HuH-7.5 (cell line): ENCODE measurements around the gene UTRN.

Experiments used
- DNase-seq: peaks from one replicate; pipeline ENCODE4 v3.0.0; 2011; ENCODE audit warnings: low spot score

UTRN gene

DNA sequence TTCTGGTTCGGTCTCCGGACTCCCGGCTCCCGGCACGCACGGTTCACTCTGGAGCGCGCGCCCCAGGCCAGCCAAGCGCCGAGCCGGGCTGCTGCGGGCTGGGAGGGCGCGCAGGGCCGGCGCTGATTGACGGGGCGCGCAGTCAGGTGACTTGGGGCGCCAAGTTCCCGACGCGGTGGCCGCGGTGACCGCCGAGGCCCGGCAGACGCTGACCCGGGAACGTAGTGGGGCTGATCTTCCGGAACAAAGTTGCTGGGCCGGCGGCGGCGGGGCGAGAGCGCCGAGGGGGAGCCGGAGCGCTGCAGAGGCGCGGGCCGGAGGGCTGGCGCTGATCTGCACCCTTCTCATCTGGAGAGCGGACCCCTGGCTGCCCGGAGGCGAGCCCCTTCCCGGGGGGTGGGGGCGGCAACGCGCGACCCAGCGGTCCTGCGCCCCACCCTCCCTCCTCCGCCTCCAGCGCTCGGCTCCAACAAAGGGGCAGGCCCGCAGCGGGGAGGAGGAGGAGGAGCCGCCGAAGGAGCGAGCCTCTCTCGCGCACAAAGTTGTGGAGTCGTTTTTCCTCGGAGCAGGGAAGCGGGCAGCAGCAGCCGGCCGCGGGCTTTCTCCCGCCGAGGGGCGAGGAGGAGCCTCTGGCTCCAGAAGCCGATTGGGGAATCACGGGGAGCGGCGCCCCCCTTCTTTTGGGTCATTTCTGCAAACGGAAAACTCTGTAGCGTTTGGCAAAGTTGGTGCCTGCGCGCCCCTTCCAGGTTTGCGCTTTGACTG lies at the start of gene UTRN:
TSS of gene UTRN (plus strand) at position 553 of the 765 bp plus-strand sequence. CDS start 6,494 bp downstream, outside the sequence.
- DNase-seq, result peak; percentile 69

DNA sequence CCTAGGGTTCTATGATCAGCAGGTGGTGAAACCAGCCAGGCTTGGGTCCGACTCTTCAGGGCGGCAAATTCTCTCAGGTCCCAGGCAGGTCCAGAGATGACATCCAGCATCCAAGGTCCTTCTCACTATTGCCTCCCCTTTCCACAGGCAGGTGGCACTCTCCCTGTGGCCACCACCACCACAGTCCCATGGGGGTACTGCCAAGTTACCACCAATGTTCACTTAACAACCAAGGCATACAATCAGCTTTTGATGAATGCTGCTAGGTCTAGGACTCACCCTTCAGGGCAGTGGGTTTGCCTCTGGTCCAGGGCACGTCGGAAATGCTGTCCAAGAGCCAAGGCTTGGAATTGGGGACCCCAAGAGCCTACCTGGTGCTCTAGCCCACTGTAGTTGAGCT lies 40.4 kb upstream of the UTRN start:
- DNase-seq, result no peak

DNA sequence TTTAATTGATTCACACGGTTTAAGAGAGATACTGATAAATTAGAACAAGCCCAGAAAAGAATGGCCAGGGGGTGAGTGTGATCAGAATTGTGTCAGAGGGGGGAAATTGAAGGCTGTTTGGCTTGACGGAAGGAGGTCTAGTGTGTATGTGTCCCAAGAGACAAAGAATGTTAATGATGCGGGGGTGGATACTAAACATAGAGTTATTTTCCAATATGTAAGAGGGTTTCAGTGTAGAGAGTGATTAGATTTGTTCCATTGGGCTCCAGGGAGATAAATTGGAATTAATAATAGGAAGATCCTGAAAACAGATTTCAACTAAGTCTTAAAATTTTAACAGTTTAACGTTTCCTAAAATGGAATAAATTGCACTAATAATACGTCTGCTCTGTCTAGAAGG lies 38.1 kb upstream of the UTRN start:
- DNase-seq, result no peak

- DNase-seq, result no peak
These were observed 37.1 kb upstream of the UTRN start for GRCh38 chr6:144248003-144248402.

GRCh38 chr6:144248476-144249301 lies 36.4 kb upstream of the UTRN start:
- no peak for DNase-seq

- DNase-seq, result no peak
These were observed 34.9 kb upstream of the UTRN start for GRCh38 chr6:144250276-144250675.

GRCh38 chr6:144252259-144252658 lies 32.9 kb upstream of the UTRN start:
- no peak for DNase-seq

DNA sequence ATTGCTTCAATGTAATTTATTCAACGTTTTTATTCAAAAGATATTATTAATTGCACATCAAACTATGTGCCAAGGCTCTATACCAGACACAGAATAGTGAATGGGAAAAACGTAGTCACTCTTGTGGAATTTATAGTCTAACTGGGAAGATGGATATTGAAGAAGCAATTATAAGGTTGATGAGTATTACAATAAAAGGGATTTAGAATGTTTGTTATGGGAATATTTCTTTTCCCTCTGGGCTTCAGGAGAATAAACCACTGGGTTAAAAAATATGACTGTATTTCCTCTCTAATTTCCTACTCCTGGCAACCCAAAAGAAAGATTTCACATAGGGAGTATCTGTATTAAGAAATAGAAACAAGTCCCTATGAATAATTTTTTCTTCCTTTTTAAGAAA lies 25.1 kb upstream of the UTRN start:
- DNase-seq, result no peak

- DNase-seq, result no peak
These were observed 22.4 kb upstream of the UTRN start for GRCh38 chr6:144262470-144263369.

DNA sequence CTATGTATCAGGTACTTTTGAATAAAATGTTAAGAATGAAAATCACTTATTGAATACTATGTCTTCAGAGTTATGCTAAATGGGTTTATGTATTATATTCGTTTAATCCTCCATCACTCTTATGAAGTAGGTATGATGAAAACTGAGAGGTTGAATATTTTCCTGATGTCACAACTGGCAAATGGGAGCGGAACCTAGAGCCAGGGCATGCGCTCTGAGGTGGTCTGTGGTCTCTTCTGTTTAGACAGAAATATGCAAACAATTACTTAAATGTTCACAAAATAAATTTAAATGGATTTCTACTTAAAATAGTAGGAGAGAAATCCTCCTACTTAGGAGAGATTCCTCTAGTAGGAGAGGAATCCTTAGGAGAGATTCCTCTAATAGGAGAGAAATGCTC lies 21.3 kb upstream of the UTRN start:
- DNase-seq, result no peak

- no peak for DNase-seq
These were observed 20.7 kb upstream of the UTRN start for GRCh38 chr6:144264270-144265060.

DNA sequence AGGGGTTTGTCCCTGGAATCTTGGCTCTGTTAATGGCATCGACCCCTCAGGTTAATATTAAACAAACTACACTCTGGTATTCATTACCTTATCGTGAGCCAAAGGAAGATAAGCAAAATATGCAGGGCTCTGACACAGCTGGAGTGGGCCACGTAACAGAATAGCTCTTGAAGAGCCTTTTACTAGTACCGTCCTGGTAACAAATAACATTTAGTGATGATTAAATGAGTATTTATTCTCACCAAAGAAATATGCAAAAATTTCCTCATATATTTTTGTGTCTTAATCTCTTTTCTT lies 20.1 kb upstream of the UTRN start:
- no peak for DNase-seq

DNA sequence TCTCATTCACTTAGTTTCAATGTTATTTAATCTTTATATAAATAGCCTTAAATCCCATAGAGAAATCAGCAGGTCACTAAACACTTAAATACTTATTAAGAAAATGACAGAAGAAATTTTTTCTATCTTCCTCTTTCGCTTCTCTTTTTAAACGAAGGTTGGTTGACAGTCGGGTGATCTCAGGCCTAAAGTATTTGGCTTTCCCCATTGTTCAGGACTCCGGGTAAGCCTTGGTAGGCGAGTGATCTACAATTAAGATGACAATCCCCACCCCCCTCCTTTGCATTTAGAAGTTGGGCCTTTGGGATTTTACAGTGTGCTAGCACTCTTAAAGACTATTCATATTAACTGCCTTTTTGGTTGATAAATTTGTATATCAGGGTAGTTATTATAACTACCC lies 19.7 kb upstream of the UTRN start:
- DNase-seq, result no peak

GRCh38 chr6:144266091-144266649 lies 19.0 kb upstream of the UTRN start:
- no peak for DNase-seq

DNA sequence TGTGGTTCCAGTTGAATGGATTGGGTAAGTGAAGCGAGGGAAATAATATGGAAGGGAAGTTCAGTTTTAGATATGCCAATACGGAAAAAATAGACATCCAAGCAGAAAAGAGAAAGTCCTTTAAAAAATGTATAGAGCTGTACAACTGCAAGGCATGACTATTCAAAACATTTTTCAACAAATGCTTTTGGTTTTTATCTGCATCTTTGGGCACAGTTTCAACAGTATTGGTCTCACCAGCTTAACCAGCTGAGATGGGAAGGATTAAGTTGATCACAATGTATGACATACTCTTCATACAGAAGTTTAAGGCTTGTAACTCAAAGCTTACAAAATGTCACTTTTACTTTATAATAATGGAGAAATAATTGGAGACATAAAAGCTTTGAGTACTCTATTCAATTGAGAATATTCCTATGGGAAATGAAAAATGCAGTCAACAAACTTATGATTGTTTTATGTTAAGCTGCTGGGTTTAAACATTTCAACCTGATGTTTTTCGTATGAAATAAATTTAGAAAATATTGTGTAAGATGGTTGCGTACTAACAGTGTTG lies 16.3 kb upstream of the UTRN start:
- no peak for DNase-seq

GRCh38 chr6:144277174-144277573 lies 8.0 kb upstream of the UTRN start:
- no peak for DNase-seq

DNA sequence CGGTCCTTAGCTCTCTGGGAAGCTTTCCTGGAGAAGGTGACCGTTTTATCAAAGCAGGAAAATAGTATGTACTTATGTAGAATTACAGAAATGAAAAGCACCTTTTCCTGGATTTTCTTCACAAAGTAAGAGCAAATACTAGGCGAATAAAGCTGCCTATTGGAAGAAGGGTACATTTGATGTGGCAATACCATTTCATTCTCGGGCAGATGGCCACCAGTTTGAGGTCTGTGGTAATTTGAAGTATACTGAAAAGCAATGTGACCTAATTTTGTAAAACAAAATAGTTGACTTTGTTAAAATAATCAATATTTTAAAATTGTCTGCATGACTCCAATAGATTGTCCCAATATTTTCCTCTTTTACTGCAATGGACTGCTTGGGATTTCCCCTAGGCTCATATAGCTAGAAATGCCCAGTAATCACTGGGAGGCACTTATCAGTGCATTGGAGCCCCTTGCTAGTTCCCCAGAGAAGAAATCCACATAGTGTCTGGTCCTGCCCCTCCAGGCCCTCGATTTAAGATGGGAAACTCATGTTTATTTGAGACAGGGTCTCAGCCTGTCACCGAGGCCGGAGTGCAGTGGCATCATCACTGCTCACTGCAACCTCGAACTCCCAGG lies 7.4 kb upstream of the UTRN start:
- DNase-seq, result no peak

GRCh38 chr6:144278659-144279314 lies 6.3 kb upstream of the UTRN start:
- DNase-seq, result no peak

GRCh38 chr6:144279484-144280150 lies 5.5 kb upstream of the UTRN start:
- no peak for DNase-seq
